NB4 (cell line): ENCODE measurements around the gene PRR32.
"Not testable (repeated sequence)": the region's sequence is repeated elsewhere in the genome, so short reads cannot be mapped to it uniquely, and the experiment has no call there.

ENCODE experiments used
- DNase-seq: peaks from one replicate; pipeline ENCODE4 v3.0.0; 2010; ENCODE audit warnings: low read depth
- H3K4me3 ChIP-seq: one replicate; pipeline ENCODE4 v1.5.1; 2011; ENCODE audit warnings: mild to moderate bottlenecking, low read depth, low read length, moderate library complexity
- MYC ChIP-seq: IDR thresholded peaks from 2 replicates; pipeline ENCODE4 v1.6.1; 2011; ENCODE audit warnings: low read depth, low read length
- POLR2A ChIP-seq: IDR thresholded peaks from 2 replicates; pipeline ENCODE4 v1.6.1; 2011; ENCODE audit warnings: mild to moderate bottlenecking; ENCODE audit not compliant: insufficient read length; ENCODE audit errors: extremely low read depth
- TF ChIP-seq, protein P1 (sequence below): IDR thresholded peaks from one replicate; pipeline ENCODE4 v1.5.1; 2012; ENCODE audit warnings: low read depth, low read length
- TF ChIP-seq, protein P2 (sequence below): IDR thresholded peaks from 2 replicates; pipeline ENCODE4 v1.6.1; 2011; ENCODE audit warnings: low read depth, low read length

Gene PRR32

DNA sequence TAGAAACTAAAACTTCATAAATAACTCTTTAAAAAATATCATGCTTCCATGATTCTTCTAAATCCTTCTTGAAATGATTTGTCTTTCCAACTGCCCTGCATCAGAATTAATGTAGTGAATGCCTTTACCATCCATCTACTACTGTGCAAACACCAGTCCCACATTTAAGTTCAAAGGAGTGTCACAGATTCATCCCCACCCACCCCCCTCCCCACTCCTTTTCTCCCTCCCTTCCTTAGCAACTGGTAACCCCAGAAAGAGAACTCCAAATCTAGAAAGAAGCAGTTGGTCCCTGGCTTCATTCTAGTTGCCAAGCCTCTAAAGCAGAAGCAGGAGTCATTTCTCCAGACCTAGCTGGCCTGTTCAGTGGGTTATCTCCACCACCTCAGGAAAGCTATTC lies at the start of gene PRR32:
TSS of gene PRR32 (plus strand) at position 301 of the 400 bp plus-strand sequence. CDS start 115 bp downstream, outside the sequence.
- H3K4me3 ChIP-seq = no peak within 1 kb of the TSS
- DNase-seq = no peak
- TF ChIP-seq, protein P1, sequence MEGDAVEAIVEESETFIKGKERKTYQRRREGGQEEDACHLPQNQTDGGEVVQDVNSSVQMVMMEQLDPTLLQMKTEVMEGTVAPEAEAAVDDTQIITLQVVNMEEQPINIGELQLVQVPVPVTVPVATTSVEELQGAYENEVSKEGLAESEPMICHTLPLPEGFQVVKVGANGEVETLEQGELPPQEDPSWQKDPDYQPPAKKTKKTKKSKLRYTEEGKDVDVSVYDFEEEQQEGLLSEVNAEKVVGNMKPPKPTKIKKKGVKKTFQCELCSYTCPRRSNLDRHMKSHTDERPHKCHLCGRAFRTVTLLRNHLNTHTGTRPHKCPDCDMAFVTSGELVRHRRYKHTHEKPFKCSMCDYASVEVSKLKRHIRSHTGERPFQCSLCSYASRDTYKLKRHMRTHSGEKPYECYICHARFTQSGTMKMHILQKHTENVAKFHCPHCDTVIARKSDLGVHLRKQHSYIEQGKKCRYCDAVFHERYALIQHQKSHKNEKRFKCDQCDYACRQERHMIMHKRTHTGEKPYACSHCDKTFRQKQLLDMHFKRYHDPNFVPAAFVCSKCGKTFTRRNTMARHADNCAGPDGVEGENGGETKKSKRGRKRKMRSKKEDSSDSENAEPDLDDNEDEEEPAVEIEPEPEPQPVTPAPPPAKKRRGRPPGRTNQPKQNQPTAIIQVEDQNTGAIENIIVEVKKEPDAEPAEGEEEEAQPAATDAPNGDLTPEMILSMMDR = no peak
- TF ChIP-seq, protein P2, sequence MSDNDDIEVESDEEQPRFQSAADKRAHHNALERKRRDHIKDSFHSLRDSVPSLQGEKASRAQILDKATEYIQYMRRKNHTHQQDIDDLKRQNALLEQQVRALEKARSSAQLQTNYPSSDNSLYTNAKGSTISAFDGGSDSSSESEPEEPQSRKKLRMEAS = no peak
- TF ChIP-seq POLR2A (no peak), MYC (no peak)

- TF ChIP-seq, protein P2 = no peak
- TF ChIP-seq, protein P1 = peak; percentile 44
- no peak overlapping the region for H3K4me3 ChIP-seq
- peak; percentile 40 for DNase-seq
Measured at GRCh38 chrX:126770179-126770578, 49.4 kb upstream of the PRR32 start.

- H3K4me3 ChIP-seq = no peak overlapping the region
- DNase-seq = no peak
- TF ChIP-seq POLR2A = no peak
Measured at GRCh38 chrX:126785539-126785938, 34.0 kb upstream of the PRR32 start.

DNA sequence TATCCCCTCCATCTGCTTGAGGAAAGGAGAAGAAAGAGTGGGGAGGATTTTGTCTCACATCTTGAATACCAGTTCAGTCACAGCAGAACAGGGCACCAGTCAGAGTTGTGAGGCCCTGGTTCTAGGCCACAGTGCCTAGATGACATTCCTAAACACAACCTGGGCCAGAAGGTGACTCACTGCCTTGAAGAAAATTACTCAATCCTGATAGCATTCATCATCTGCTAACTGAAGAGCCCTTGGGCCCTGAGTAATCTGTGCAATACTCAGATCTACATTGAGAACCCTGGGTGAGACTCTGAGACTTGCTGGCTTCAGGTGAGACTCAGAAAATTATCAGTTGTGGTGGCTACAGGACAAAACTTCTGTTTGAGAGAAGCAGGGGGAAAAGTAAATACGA lies 20.5 kb upstream of the PRR32 start:
- DNase-seq = no peak
- no peak overlapping the region for H3K4me3 ChIP-seq
- TF ChIP-seq, protein P1 = no peak
- TF ChIP-seq MYC = no peak
- TF ChIP-seq, protein P2 = no peak
- TF ChIP-seq POLR2A = no peak

DNA sequence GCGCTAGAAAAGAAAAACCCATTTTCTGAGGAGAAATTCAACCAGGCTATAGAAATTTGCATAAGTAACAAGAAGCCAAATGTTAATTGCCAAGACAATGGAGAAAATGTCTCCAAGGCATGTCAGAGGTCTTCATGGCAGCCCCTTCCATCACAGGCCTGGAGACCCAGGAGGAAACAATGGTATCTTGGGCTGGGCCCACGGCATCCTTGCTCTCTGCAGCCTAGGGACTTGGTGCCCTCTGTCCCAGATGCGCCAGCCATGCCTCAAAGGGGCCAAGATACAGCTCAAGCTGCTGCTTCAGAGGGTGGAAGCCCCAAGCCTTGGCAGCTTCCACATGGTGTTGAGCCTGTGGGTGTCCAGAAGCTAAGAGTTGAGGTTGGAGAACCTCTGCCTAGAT lies 12.7 kb upstream of the PRR32 start:
- not testable (repeated sequence) for DNase-seq, H3K4me3 ChIP-seq

GRCh38 chrX:126815806-126816205 lies 3.7 kb upstream of the PRR32 start:
- no peak overlapping the region for H3K4me3 ChIP-seq
- no peak for DNase-seq
- TF ChIP-seq MYC = no peak
- TF ChIP-seq, protein P1 = no peak
- TF ChIP-seq, protein P2 = no peak
- TF ChIP-seq POLR2A = no peak

DNA sequence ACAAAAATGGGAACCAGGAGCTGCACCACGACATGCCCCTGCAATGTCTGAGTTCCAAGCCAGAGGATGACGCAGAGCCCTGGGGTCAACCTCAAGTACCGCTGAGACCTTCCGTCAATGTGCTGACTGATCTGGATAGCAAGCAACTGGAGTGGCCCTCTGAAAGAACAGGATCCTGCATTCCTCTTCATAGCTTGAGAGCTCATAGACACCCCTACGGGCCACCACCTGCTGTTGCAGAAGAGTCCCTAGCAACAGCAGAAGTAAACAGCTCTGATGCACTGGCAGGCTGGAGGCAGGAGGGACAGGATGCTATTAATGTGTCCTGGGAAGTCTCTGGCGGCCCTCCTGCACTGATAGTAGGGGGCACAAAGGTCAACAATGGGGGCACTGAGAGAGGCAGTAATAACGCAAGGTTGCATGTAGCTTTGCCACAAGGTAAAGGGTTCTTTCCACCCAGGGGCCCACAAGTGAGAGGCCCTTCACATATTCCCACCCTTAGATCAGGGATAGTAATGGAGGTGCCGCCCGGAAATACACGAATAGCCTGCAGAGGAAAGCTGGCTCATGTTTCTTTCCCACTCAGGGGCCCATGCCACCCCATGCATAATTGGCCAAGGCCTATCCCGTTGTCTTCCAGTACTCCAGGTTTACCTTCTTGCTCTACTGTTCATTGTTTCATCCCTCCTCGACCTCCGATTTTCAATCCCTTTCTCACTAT lies 1.3 kb downstream of the PRR32 start:
- no peak for DNase-seq
- no peak overlapping the region for H3K4me3 ChIP-seq
- no peak for TF ChIP-seq MYC
- TF ChIP-seq, protein P1 = no peak
- TF ChIP-seq, protein P2 = no peak
- TF ChIP-seq POLR2A = no peak
